ENCODE data around the gene RASD1.

DNA sequence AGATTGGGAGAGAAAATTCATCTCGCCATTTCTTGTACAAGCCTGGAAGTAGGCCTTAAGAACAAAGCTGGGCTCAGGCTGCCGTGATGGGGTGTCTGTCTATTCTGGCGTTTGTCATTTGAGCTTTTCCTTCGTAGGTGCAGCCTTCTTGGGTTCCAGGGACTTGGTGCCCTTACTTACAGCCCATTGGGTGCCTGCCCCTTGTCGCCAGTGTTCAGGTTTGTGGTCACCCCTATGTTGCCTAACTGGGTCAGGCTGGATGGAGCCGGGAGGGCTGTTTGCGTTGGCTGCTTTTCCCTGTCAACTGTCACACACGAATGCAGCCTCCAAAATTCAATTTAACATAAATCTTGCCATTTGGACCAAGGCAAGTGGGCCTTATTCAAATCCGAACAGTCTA, 43.1 kb downstream of the RASD1 start:
- TF ChIP-seq, protein P1, sequence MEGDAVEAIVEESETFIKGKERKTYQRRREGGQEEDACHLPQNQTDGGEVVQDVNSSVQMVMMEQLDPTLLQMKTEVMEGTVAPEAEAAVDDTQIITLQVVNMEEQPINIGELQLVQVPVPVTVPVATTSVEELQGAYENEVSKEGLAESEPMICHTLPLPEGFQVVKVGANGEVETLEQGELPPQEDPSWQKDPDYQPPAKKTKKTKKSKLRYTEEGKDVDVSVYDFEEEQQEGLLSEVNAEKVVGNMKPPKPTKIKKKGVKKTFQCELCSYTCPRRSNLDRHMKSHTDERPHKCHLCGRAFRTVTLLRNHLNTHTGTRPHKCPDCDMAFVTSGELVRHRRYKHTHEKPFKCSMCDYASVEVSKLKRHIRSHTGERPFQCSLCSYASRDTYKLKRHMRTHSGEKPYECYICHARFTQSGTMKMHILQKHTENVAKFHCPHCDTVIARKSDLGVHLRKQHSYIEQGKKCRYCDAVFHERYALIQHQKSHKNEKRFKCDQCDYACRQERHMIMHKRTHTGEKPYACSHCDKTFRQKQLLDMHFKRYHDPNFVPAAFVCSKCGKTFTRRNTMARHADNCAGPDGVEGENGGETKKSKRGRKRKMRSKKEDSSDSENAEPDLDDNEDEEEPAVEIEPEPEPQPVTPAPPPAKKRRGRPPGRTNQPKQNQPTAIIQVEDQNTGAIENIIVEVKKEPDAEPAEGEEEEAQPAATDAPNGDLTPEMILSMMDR (IDR thresholded peaks at IDR 0.05; ENCODE audit: insufficient read depth, low read length) = no peak
- TF ChIP-seq, protein P2, sequence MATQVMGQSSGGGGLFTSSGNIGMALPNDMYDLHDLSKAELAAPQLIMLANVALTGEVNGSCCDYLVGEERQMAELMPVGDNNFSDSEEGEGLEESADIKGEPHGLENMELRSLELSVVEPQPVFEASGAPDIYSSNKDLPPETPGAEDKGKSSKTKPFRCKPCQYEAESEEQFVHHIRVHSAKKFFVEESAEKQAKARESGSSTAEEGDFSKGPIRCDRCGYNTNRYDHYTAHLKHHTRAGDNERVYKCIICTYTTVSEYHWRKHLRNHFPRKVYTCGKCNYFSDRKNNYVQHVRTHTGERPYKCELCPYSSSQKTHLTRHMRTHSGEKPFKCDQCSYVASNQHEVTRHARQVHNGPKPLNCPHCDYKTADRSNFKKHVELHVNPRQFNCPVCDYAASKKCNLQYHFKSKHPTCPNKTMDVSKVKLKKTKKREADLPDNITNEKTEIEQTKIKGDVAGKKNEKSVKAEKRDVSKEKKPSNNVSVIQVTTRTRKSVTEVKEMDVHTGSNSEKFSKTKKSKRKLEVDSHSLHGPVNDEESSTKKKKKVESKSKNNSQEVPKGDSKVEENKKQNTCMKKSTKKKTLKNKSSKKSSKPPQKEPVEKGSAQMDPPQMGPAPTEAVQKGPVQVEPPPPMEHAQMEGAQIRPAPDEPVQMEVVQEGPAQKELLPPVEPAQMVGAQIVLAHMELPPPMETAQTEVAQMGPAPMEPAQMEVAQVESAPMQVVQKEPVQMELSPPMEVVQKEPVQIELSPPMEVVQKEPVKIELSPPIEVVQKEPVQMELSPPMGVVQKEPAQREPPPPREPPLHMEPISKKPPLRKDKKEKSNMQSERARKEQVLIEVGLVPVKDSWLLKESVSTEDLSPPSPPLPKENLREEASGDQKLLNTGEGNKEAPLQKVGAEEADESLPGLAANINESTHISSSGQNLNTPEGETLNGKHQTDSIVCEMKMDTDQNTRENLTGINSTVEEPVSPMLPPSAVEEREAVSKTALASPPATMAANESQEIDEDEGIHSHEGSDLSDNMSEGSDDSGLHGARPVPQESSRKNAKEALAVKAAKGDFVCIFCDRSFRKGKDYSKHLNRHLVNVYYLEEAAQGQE (IDR thresholded peaks at IDR 0.05; ENCODE audit: insufficient replicate concordance, low read depth) = no peak
- TF ChIP-seq GABPA (IDR thresholded peaks at IDR 0.05; ENCODE audit: low read depth) (no peak), POLR2AphosphoS5 (IDR thresholded peaks at IDR 0.05; ENCODE audit: low read depth) (no peak), SPI1 (IDR thresholded peaks at IDR 0.05; ENCODE audit: borderline replicate concordance, low read depth) (no peak)

Measured in HL-60 (cell line).